Smooth muscle cell (in vitro differentiated cells): Measurements from ENCODE around the gene TEAD2. TPM values are rescaled to one million over a fixed set of nuclear protein-coding genes. Genes with fewer than 3 reads are reported as not detected.

Experiments
- DNase-seq: peaks from one replicate; lab custom pipeline; 2025; ENCODE audit not compliant: unreplicated experiment; lab: John Stamatoyannopoulos, UW
- H2AFZ ChIP-seq: fragments of 200-600 bp; sonication (generic); 2 replicates; pipeline ENCODE4 v1.6.0; 2016; ENCODE audit warnings: antibody characterized with exemption, low read depth, mild to moderate bottlenecking
- H3F3A ChIP-seq: fragments of 200-600 bp; sonication (generic); 2 replicates; pipeline ENCODE4 v1.6.0; 2017; ENCODE audit warnings: antibody characterized with exemption, low read depth
- H3K27ac ChIP-seq: fragments of 200-600 bp; sonication (generic); 2 replicates; pipeline ENCODE4 v1.5.1; 2016; ENCODE audit warnings: low read depth, mild to moderate bottlenecking
- H3K27me3 ChIP-seq: fragments of 200-600 bp; sonication (generic); 2 replicates; pipeline ENCODE4 v1.6.1; 2016; ENCODE audit warnings: low read depth, mild to moderate bottlenecking
- H3K36me3 ChIP-seq: fragments of 200-600 bp; sonication (generic); 2 replicates; pipeline ENCODE4 v1.5.1; 2016; ENCODE audit warnings: low read depth
- H3K4me1 ChIP-seq: fragments of 200-600 bp; sonication (generic); 2 replicates; pipeline ENCODE4 v1.5.1; 2016; ENCODE audit warnings: low read depth
- H3K4me2 ChIP-seq: fragments of 200-600 bp; sonication (generic); 2 replicates; pipeline ENCODE4 v1.6.0; 2016; ENCODE audit warnings: mild to moderate bottlenecking
- H3K4me3 ChIP-seq: fragments of 200-600 bp; sonication (generic); 2 replicates; pipeline ENCODE4 v1.5.1; 2016; ENCODE audit warnings: mild to moderate bottlenecking
- H3K79me2 ChIP-seq: fragments of 200-600 bp; sonication (generic); 2 replicates; pipeline ENCODE4 v1.6.0; 2016; ENCODE audit warnings: low read depth, mild to moderate bottlenecking
- H3K9ac ChIP-seq: fragments of 200-600 bp; sonication (generic); 2 replicates; pipeline ENCODE4 v1.6.0; 2016; ENCODE audit warnings: low read depth
- H3K9me3 ChIP-seq: fragments of 200-600 bp; sonication (generic); replicated peaks from 2 replicates; pipeline ENCODE4 v1.5.1; 2016; ENCODE audit warnings: low read depth
- H4K20me1 ChIP-seq: fragments of 200-600 bp; sonication (generic); 2 replicates; pipeline ENCODE4 v1.6.0; 2016; ENCODE audit warnings: low read depth
- WGBS: methylation state at CpG from one replicate; pipeline ENCODE4 v1.1.7; 2016; ENCODE audit warnings: low lambda C conversion rate; 5-methylcytosine and 5-hydroxymethylcytosine counted together
- polyA plus RNA-seq: library from polyadenylated mRNA; unstranded; fragments of >200 nt; fragmentation: Nextera tagmentation; extraction: Ambion mirVana; gene quantifications from 2 replicates; pipeline ENCODE4 v1.2.1, GENCODE V29; 2016
- total RNA-seq: library from RNA; depleted of rRNA; stranded (reverse); fragments of >200 nt; gene quantifications from 2 replicates; pipeline ENCODE4 v1.2.3, GENCODE V29; 2014
- TF ChIP-seq, protein P1 (sequence below): fragments of 200-600 bp; sonication (generic); IDR thresholded peaks from 2 replicates; pipeline ENCODE4 v1.5.1; 2017; ENCODE audit warnings: borderline replicate concordance, mild to moderate bottlenecking, antibody characterized with exemption; ENCODE audit not compliant: insufficient read depth, poor library complexity, severe bottlenecking

TEAD2 gene
- total and polyA plus RNA-seq, 2 experiments from 2014 or later: 58.5 to 71.8 TPM

DNA sequence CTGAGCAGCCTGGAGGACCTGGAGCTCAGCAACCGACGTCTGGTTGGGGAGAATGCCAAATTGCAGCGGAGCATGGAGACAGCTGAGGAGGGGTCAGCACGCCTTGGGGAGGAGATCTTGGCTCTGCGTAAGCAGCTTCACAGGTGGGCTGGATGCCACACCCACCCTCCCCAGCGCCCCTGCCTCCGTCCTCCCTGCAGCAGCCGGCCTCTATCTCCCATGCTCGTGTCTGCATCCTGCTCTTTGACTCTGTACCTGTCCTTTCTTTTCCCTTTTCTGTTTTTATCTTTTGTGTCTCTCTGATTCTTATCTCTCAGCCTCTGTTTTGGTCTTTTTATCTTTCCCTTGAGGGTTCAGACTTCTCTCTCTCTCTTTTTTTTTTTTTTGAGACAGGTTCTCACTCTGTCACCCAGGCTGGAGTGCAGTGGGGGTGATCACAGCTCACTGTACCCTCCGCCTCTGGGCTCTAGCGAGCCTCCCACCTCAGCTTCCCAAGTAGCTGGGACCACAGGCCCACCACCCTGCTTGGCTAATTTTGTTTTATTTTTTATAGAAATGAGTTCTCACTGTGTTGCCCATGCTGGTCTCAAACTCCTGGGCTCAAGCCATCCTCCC is 35.9 kb upstream of the TEAD2 start:
- no peak overlapping the region for H3K4me2 ChIP-seq
- no peak overlapping the region for H3K4me3 ChIP-seq
- DNase-seq: no peak
- H3K9me3 ChIP-seq: no peaks in the 10 kb centered on the region
- no peaks in the 10 kb centered on the region for H3F3A ChIP-seq
- H3K36me3 ChIP-seq: no peaks in the 10 kb centered on the region
- H3K27ac ChIP-seq: no peak overlapping the region
- H3K27me3 ChIP-seq: peaks cover 9% of the 10 kb centered on the region
- H3K4me1 ChIP-seq: peaks cover under 1% of the 10 kb centered on the region
- no peak overlapping the region for H3K9ac ChIP-seq
- no peak overlapping the region for H2AFZ ChIP-seq
- H4K20me1 ChIP-seq: no peaks in the 10 kb centered on the region
- no peaks in the 10 kb centered on the region for H3K79me2 ChIP-seq
- TF ChIP-seq, protein P1, sequence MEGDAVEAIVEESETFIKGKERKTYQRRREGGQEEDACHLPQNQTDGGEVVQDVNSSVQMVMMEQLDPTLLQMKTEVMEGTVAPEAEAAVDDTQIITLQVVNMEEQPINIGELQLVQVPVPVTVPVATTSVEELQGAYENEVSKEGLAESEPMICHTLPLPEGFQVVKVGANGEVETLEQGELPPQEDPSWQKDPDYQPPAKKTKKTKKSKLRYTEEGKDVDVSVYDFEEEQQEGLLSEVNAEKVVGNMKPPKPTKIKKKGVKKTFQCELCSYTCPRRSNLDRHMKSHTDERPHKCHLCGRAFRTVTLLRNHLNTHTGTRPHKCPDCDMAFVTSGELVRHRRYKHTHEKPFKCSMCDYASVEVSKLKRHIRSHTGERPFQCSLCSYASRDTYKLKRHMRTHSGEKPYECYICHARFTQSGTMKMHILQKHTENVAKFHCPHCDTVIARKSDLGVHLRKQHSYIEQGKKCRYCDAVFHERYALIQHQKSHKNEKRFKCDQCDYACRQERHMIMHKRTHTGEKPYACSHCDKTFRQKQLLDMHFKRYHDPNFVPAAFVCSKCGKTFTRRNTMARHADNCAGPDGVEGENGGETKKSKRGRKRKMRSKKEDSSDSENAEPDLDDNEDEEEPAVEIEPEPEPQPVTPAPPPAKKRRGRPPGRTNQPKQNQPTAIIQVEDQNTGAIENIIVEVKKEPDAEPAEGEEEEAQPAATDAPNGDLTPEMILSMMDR: no peak
- whole genome bisulfite sequencing: 59% methylated on average over 11 of the region's 11 CpGs

DNA sequence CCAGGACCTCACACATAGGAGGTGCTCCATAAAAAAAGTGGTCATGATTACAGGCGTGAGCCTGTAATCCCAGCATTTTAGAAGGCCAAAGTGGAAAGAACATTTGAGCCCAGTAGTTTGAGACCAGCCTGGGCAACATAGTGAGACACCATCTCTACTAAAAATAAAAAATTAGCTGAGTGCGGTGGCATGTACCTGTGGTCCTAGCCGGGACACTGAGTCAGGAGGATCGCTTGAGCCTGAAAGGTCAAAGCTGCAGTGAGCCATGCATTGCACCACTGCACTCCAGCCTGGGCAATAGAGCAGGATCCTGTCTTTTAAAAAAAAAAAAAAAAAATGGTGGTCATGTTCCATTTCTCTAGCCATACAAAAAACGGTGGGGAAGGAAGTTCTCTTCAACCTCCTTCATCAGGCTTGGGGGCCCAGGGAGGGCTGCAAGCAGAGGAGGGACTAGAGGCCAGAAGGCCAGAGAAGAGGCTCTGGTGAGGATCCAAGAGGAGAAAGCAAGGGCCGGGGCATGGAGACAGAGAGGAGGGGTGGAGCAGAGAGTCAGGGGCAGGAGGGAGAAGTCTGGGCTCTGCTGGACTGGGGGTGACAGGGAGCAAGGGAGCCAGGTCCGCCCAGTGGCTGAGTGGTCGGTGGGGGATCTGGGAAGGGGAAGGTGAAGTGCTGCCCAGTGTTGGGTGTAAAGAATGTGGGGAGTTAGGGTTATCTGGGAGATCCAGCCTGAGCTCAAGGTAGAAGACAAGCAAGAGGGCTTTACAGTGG is 34.7 kb upstream of the TEAD2 start:
- peaks cover 9% of the 10 kb centered on the region for H3K27me3 ChIP-seq
- no peaks in the 10 kb centered on the region for H3F3A ChIP-seq
- WGBS: 93% methylated on average over 8 of the region's 8 CpGs
- no peaks in the 10 kb centered on the region for H3K79me2 ChIP-seq
- no peaks in the 10 kb centered on the region for H3K9me3 ChIP-seq
- no peak overlapping the region for H3K4me2 ChIP-seq
- H3K4me1 ChIP-seq: no peaks in the 10 kb centered on the region
- TF ChIP-seq, protein P1: no peak
- no peak overlapping the region for H2AFZ ChIP-seq
- no peak overlapping the region for H3K27ac ChIP-seq
- no peak overlapping the region for H3K4me3 ChIP-seq
- DNase-seq: no peak
- H3K36me3 ChIP-seq: no peaks in the 10 kb centered on the region
- H3K9ac ChIP-seq: no peak overlapping the region
- H4K20me1 ChIP-seq: no peaks in the 10 kb centered on the region

DNA sequence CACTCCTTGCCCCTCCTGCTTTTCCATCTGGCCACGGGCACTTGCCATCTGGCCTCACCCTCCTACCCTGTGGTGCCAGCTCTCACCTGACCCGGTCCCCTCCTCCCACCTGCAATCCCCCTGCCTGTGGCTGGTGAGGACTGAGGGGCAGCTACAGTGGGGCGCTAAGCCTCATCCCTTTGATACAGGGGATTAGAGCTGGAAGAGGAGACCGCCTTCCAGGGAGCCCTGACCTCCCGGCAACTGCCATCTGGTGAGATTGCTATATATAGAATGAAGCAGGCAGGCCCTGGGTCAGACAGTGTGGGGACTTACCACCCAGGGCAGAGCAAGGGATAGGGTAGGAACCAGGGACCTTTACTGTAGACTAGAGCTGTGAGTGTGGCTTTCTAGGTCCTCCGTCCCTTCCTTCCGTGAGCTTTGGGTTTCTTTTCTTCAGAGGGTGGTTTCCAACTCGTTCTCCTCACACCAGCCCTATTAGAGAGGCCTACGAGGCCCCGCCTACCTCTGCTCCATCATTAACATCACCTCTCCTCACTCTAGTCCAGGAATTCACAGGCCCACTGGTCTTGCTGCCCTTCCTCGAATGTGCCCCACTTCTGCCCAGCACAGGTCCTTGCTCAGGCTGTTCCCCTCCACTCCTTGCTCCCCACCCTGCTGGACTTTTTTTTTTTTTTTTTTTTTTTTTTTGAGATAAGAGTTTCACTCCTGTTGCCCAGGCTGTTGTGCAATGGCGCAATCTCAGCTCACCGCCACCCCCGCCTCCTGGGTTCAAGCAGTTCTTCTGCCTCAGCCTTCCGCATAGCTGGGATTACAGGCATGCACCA is 33.6 kb upstream of the TEAD2 start:
- no peaks in the 10 kb centered on the region for H4K20me1 ChIP-seq
- H3K4me2 ChIP-seq: no peak overlapping the region
- no peaks in the 10 kb centered on the region for H3K36me3 ChIP-seq
- H3K9me3 ChIP-seq: no peaks in the 10 kb centered on the region
- TF ChIP-seq, protein P1: no peak
- WGBS: 83% methylated on average over 12 of the region's 15 CpGs
- H3K9ac ChIP-seq: no peak overlapping the region
- H3K4me1 ChIP-seq: no peaks in the 10 kb centered on the region
- H3K79me2 ChIP-seq: no peaks in the 10 kb centered on the region
- peaks cover 9% of the 10 kb centered on the region for H3K27me3 ChIP-seq
- H2AFZ ChIP-seq: no peak overlapping the region
- H3F3A ChIP-seq: no peaks in the 10 kb centered on the region
- H3K4me3 ChIP-seq: no peak overlapping the region
- no peak overlapping the region for H3K27ac ChIP-seq
- DNase-seq: no peak
